GM23338 (cell line): ENCODE data around the gene CNTN1. TPM values are rescaled to one million over a fixed set of nuclear protein-coding genes. Genes with fewer than 3 reads are reported as not detected.

Experiments
- ATAC-seq: fragments of 200-7000 bp; cut with Tn5 transposase; 3 replicates; pipeline ENCODE4 v1.9.1; 2020
- DNase-seq: peaks from one replicate; pipeline ENCODE4 v3.0.0-alpha.2; 2015; ENCODE audit warnings: low spot score
- H2AFZ ChIP-seq: fragments of 200-600 bp; sonication (generic); 2 replicates; pipeline ENCODE4 v1.8.0; 2016; ENCODE audit warnings: antibody characterized with exemption, mild to moderate bottlenecking, moderate library complexity
- H3F3A ChIP-seq: fragments of 200-600 bp; sonication (generic); replicated peaks from 2 replicates; pipeline ENCODE4 v1.8.0; 2017; ENCODE audit warnings: antibody characterized with exemption, mixed run types, low read depth
- H3K27ac ChIP-seq: fragments of 200-600 bp; sonication (generic); 2 replicates; pipeline ENCODE4 v1.6.1; 2016; ENCODE audit warnings: low read depth
- H3K27me3 ChIP-seq: fragments of 200-600 bp; sonication (generic); 2 replicates; pipeline ENCODE4 v1.8.0; 2016; ENCODE audit warnings: mild to moderate bottlenecking, mixed run types, moderate library complexity; ENCODE audit not compliant: insufficient read depth
- H3K36me3 ChIP-seq: fragments of 200-600 bp; sonication (generic); 2 replicates; pipeline ENCODE4 v1.8.0; 2016; ENCODE audit warnings: mild to moderate bottlenecking; ENCODE audit not compliant: insufficient read depth
- H3K4me1 ChIP-seq: fragments of 200-600 bp; sonication (generic); 2 replicates; pipeline ENCODE4 v1.8.0; 2016; ENCODE audit warnings: mild to moderate bottlenecking, moderate library complexity; ENCODE audit not compliant: insufficient read depth
- H3K4me2 ChIP-seq: fragments of 200-600 bp; sonication (generic); 2 replicates; pipeline ENCODE4 v1.7.1; 2017; ENCODE audit warnings: mixed run types
- H3K4me3 ChIP-seq: fragments of 200-600 bp; sonication (generic); 2 replicates; pipeline ENCODE4 v1.6.1; 2016; ENCODE audit warnings: mixed run types
- H3K79me2 ChIP-seq: fragments of 200-600 bp; sonication (generic); replicated peaks from 2 replicates; pipeline ENCODE4 v1.8.0; 2017; ENCODE audit warnings: mild to moderate bottlenecking; ENCODE audit not compliant: insufficient read depth
- H3K9me2 ChIP-seq: fragments of 200-600 bp; sonication (generic); 2 replicates; pipeline ENCODE4 v1.8.0; 2017; ENCODE audit not compliant: insufficient read depth
- H4K20me1 ChIP-seq: fragments of 200-600 bp; sonication (generic); replicated peaks from 2 replicates; pipeline ENCODE4 v1.8.0; 2017; ENCODE audit warnings: mild to moderate bottlenecking; ENCODE audit not compliant: insufficient read depth
- H3K27ac Mint-ChIP-seq: 2 replicates; pipeline ENCODE4 v1.8.0; 2020; ENCODE audit warnings: inconsistent platforms, mild to moderate bottlenecking, moderate library complexity, mixed read lengths
- H3K27me3 Mint-ChIP-seq: 3 replicates; pipeline ENCODE4 v1.8.0; 2022; ENCODE audit warnings: low read depth, mild to moderate bottlenecking, moderate library complexity, mixed read lengths, inconsistent platforms; ENCODE audit not compliant: insufficient read depth, poor library complexity
- H3K36me3 Mint-ChIP-seq: 3 replicates; pipeline ENCODE4 v1.8.0; 2021; ENCODE audit warnings: low read depth, mild to moderate bottlenecking, inconsistent platforms, moderate library complexity, mixed read lengths
- H3K4me1 Mint-ChIP-seq: 3 replicates; pipeline ENCODE4 v1.8.0; 2020; ENCODE audit warnings: mild to moderate bottlenecking, inconsistent platforms, mixed read lengths
- H3K4me3 Mint-ChIP-seq: 3 replicates; pipeline ENCODE4 v1.8.0; 2021; ENCODE audit warnings: moderate library complexity, mild to moderate bottlenecking, inconsistent platforms, mixed read lengths
- H3K9me3 Mint-ChIP-seq: 3 replicates; pipeline ENCODE4 v1.8.0; 2020; ENCODE audit warnings: moderate library complexity, mild to moderate bottlenecking, inconsistent platforms, mixed read lengths
- CREB1 ChIP-seq: fragments of 250-450 bp; sonication (Bioruptor Pico); IDR thresholded peaks from 2 replicates; pipeline ENCODE4 v1.5.0; 2020; ENCODE audit warnings: low read depth, mild to moderate bottlenecking, moderate library complexity
- EZH2 ChIP-seq: fragments of 200-600 bp; sonication (generic); IDR thresholded peaks from one replicate; pipeline ENCODE4 v1.8.0; 2017; ENCODE audit warnings: antibody characterized with exemption, mild to moderate bottlenecking, low read depth; ENCODE audit not compliant: unreplicated experiment
- EZH2phosphoT487 ChIP-seq: fragments of 200-600 bp; sonication (generic); IDR thresholded peaks from one replicate; pipeline ENCODE4 v1.8.1; 2018; ENCODE audit warnings: antibody characterized with exemption; ENCODE audit not compliant: unreplicated experiment
- JUNB ChIP-seq: IDR thresholded peaks from one replicate; pipeline ENCODE4 v1.6.1; 2016; ENCODE audit warnings: antibody characterized with exemption; ENCODE audit not compliant: unreplicated experiment
- NANOG ChIP-seq: IDR thresholded peaks from 2 replicates; pipeline ENCODE4 v1.6.1; 2016; ENCODE audit warnings: antibody characterized with exemption, borderline replicate concordance
- POLR2AphosphoS5 ChIP-seq: IDR thresholded peaks from 2 replicates; pipeline ENCODE4 v1.6.1; 2016; ENCODE audit warnings: antibody characterized with exemption, low read depth
- STAT1 ChIP-seq: IDR thresholded peaks from one replicate; pipeline ENCODE4 v1.6.1; 2016; ENCODE audit warnings: antibody characterized with exemption; ENCODE audit not compliant: unreplicated experiment
- ZNF114 ChIP-seq: fragments of 250-450 bp; sonication (Bioruptor Pico); IDR thresholded peaks from 2 replicates; pipeline ENCODE4 v1.5.0; 2020; ENCODE audit warnings: mild to moderate bottlenecking, moderate library complexity
- ZNF331 ChIP-seq: fragments of 250-450 bp; sonication (Bioruptor Pico); IDR thresholded peaks from 2 replicates; pipeline ENCODE4 v1.5.0; 2020; ENCODE audit warnings: low read depth, mild to moderate bottlenecking, moderate library complexity
- polyA plus RNA-seq: library from polyadenylated mRNA; unstranded; fragments of >200 nt; fragmentation: Nextera tagmentation; extraction: Ambion mirVana; gene quantifications from 2 replicates; pipeline ENCODE4 v1.2.1, GENCODE V29; 2016
- total RNA-seq: library from RNA; depleted of rRNA; stranded (reverse); fragments of >200 nt; shearing (Covaris generic); gene quantifications from 2 replicates; pipeline ENCODE4 v1.2.3, GENCODE V29; 2014
- TF ChIP-seq, protein P1 (sequence below): IDR thresholded peaks from one replicate; pipeline ENCODE4 v1.6.1; 2018; ENCODE audit warnings: antibody characterized with exemption; ENCODE audit not compliant: unreplicated experiment
- TF ChIP-seq, protein P2 (sequence below), 2 experiments: fragments of 200-600 bp in 1 of 2; sonication (generic) in 1 of 2; conservative IDR thresholded peaks; 2 replicates each; pipeline versions ENCODE4 v1.5.1 to v1.6.1; 2016 to 2017; ENCODE audit warnings: antibody characterized with exemption in 2 of 2, low read depth in 2 of 2, mild to moderate bottlenecking in 2 of 2, moderate library complexity in 1 of 2
- TF ChIP-seq, protein P3 (sequence below): fragments of 250-450 bp; sonication (Bioruptor Pico); IDR thresholded peaks from 2 replicates; pipeline ENCODE4 v1.5.0; 2020; ENCODE audit warnings: mild to moderate bottlenecking, moderate library complexity
- TF ChIP-seq, protein P4 (sequence below): IDR thresholded peaks from 2 replicates; pipeline ENCODE4 v1.6.1; 2016; ENCODE audit warnings: antibody characterized with exemption

The CNTN1 gene
- total and polyA plus RNA-seq, 2 experiments from 2014 or later, result 5.0 to 27.0 TPM

DNA sequence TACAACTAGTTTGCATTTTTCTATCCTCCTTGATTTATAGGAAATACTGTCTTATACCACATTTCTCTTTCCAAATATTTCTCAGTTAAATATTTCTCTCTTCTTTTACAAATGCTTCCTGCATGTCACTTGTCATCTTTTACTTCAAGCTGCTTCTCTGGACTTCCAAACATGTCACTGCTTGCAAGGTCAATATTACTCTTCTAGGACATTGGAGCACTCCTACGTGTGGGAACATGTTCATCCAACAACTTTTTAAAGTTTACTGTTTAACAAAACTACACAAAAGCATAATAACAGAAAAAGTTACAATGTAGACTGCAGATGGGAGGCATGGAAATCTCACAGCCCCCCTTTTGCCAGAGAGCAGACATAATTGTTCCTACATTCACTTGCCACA is 28.5 kb upstream of the CNTN1 start:
- peaks cover 3% of the 10 kb centered on the region; the same call in 1 of the 3 replicates for H3K4me1 Mint-ChIP-seq
- no peak overlapping the region for H3K27ac Mint-ChIP-seq
- peaks cover 27% of the 10 kb centered on the region for H3K36me3 Mint-ChIP-seq
- no peaks in the 10 kb centered on the region for H3K4me1 ChIP-seq
- peaks cover 29% of the 10 kb centered on the region for H3K9me3 Mint-ChIP-seq
- no peak overlapping the region for H3K27ac ChIP-seq
- DNase-seq (no peak), ATAC-seq (no peak)
- no peak overlapping the region for H2AFZ ChIP-seq
- no peaks in the 10 kb centered on the region for H3K27me3 ChIP-seq
- H3K79me2 ChIP-seq, result no peaks in the 10 kb centered on the region
- TF ChIP-seq EZH2, result no peak
- TF ChIP-seq, protein P1, sequence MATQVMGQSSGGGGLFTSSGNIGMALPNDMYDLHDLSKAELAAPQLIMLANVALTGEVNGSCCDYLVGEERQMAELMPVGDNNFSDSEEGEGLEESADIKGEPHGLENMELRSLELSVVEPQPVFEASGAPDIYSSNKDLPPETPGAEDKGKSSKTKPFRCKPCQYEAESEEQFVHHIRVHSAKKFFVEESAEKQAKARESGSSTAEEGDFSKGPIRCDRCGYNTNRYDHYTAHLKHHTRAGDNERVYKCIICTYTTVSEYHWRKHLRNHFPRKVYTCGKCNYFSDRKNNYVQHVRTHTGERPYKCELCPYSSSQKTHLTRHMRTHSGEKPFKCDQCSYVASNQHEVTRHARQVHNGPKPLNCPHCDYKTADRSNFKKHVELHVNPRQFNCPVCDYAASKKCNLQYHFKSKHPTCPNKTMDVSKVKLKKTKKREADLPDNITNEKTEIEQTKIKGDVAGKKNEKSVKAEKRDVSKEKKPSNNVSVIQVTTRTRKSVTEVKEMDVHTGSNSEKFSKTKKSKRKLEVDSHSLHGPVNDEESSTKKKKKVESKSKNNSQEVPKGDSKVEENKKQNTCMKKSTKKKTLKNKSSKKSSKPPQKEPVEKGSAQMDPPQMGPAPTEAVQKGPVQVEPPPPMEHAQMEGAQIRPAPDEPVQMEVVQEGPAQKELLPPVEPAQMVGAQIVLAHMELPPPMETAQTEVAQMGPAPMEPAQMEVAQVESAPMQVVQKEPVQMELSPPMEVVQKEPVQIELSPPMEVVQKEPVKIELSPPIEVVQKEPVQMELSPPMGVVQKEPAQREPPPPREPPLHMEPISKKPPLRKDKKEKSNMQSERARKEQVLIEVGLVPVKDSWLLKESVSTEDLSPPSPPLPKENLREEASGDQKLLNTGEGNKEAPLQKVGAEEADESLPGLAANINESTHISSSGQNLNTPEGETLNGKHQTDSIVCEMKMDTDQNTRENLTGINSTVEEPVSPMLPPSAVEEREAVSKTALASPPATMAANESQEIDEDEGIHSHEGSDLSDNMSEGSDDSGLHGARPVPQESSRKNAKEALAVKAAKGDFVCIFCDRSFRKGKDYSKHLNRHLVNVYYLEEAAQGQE, result no peak
- TF ChIP-seq JUNB, result no peak
- no peak for TF ChIP-seq NANOG
- TF ChIP-seq POLR2AphosphoS5, result no peak
- TF ChIP-seq EZH2phosphoT487, result no peak
- TF ChIP-seq ZNF331 (CRISPR knock-in tag), result no peak
- no peak for TF ChIP-seq STAT1
- TF ChIP-seq, protein P2, sequence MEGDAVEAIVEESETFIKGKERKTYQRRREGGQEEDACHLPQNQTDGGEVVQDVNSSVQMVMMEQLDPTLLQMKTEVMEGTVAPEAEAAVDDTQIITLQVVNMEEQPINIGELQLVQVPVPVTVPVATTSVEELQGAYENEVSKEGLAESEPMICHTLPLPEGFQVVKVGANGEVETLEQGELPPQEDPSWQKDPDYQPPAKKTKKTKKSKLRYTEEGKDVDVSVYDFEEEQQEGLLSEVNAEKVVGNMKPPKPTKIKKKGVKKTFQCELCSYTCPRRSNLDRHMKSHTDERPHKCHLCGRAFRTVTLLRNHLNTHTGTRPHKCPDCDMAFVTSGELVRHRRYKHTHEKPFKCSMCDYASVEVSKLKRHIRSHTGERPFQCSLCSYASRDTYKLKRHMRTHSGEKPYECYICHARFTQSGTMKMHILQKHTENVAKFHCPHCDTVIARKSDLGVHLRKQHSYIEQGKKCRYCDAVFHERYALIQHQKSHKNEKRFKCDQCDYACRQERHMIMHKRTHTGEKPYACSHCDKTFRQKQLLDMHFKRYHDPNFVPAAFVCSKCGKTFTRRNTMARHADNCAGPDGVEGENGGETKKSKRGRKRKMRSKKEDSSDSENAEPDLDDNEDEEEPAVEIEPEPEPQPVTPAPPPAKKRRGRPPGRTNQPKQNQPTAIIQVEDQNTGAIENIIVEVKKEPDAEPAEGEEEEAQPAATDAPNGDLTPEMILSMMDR (conservative IDR thresholded peaks at IDR 0.05; ENCODE audit: low read depth in 2 of 2), result no peak
- TF ChIP-seq CREB1, result no peak
- no peak for TF ChIP-seq ZNF114
- TF ChIP-seq, protein P3, sequence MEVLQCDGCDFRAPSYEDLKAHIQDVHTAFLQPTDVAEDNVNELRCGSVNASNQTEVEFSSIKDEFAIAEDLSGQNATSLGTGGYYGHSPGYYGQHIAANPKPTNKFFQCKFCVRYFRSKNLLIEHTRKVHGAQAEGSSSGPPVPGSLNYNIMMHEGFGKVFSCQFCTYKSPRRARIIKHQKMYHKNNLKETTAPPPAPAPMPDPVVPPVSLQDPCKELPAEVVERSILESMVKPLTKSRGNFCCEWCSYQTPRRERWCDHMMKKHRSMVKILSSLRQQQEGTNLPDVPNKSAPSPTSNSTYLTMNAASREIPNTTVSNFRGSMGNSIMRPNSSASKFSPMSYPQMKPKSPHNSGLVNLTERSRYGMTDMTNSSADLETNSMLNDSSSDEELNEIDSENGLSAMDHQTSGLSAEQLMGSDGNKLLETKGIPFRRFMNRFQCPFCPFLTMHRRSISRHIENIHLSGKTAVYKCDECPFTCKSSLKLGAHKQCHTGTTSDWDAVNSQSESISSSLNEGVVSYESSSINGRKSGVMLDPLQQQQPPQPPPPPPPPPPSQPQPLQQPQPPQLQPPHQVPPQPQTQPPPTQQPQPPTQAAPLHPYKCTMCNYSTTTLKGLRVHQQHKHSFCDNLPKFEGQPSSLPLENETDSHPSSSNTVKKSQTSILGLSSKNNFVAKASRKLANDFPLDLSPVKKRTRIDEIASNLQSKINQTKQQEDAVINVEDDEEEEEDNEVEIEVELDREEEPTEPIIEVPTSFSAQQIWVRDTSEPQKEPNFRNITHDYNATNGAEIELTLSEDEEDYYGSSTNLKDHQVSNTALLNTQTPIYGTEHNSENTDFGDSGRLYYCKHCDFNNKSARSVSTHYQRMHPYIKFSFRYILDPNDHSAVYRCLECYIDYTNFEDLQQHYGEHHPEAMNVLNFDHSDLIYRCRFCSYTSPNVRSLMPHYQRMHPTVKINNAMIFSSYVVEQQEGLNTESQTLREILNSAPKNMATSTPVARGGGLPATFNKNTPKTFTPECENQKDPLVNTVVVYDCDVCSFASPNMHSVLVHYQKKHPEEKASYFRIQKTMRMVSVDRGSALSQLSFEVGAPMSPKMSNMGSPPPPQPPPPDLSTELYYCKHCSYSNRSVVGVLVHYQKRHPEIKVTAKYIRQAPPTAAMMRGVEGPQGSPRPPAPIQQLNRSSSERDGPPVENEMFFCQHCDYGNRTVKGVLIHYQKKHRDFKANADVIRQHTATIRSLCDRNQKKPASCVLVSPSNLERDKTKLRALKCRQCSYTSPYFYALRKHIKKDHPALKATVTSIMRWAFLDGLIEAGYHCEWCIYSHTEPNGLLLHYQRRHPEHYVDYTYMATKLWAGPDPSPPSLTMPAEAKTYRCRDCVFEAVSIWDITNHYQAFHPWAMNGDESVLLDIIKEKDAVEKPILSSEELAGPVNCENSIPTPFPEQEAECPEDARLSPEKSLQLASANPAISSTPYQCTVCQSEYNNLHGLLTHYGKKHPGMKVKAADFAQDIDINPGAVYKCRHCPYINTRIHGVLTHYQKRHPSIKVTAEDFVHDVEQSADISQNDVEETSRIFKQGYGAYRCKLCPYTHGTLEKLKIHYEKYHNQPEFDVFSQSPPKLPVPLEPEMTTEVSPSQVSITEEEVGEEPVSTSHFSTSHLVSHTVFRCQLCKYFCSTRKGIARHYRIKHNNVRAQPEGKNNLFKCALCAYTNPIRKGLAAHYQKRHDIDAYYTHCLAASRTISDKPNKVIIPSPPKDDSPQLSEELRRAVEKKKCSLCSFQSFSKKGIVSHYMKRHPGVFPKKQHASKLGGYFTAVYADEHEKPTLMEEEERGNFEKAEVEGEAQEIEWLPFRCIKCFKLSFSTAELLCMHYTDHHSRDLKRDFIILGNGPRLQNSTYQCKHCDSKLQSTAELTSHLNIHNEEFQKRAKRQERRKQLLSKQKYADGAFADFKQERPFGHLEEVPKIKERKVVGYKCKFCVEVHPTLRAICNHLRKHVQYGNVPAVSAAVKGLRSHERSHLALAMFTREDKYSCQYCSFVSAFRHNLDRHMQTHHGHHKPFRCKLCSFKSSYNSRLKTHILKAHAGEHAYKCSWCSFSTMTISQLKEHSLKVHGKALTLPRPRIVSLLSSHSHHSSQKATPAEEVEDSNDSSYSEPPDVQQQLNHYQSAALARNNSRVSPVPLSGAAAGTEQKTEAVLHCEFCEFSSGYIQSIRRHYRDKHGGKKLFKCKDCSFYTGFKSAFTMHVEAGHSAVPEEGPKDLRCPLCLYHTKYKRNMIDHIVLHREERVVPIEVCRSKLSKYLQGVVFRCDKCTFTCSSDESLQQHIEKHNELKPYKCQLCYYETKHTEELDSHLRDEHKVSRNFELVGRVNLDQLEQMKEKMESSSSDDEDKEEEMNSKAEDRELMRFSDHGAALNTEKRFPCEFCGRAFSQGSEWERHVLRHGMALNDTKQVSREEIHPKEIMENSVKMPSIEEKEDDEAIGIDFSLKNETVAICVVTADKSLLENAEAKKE, result no peak
- TF ChIP-seq, protein P4, sequence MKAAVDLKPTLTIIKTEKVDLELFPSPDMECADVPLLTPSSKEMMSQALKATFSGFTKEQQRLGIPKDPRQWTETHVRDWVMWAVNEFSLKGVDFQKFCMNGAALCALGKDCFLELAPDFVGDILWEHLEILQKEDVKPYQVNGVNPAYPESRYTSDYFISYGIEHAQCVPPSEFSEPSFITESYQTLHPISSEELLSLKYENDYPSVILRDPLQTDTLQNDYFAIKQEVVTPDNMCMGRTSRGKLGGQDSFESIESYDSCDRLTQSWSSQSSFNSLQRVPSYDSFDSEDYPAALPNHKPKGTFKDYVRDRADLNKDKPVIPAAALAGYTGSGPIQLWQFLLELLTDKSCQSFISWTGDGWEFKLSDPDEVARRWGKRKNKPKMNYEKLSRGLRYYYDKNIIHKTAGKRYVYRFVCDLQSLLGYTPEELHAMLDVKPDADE, result no peak
- H3K4me2 ChIP-seq, result no peak overlapping the region
- H3K9me2 ChIP-seq, result peaks cover 16% of the 10 kb centered on the region
- no peak overlapping the region for H3K4me3 Mint-ChIP-seq
- no peaks in the 10 kb centered on the region for H4K20me1 ChIP-seq
- no peaks in the 10 kb centered on the region for H3F3A ChIP-seq
- no peaks in the 10 kb centered on the region; the same call in 1 of the 2 replicates for H3K36me3 ChIP-seq
- H3K4me3 ChIP-seq, result no peak overlapping the region
- H3K27me3 Mint-ChIP-seq, result no peaks in the 10 kb centered on the region
